HG02571 (cell line): ENCODE measurements around the gene WDR54.
"Not testable (repeated sequence)": the region's sequence is repeated elsewhere in the genome, so short reads cannot be mapped to it uniquely, and the experiment has no call there.

Source experiments
- ATAC-seq: cut with Tn5 transposase; IDR thresholded peaks from one replicate; pipeline ENCODE4 v1.9.1; 2021; ENCODE audit warnings: mild to moderate bottlenecking, moderate library complexity; ENCODE audit not compliant: unreplicated experiment

Gene WDR54

GRCh38 chr2:74401891-74402290 is 19.6 kb upstream of the WDR54 start:
- no peak for ATAC-seq

- ATAC-seq = no peak
These were observed 15.5 kb upstream of the WDR54 start for GRCh38 chr2:74406035-74406434.

GRCh38 chr2:74407682-74408081 is 13.8 kb upstream of the WDR54 start:
- no peak for ATAC-seq

- no peak for ATAC-seq
These were observed 8.4 kb upstream of the WDR54 start for GRCh38 chr2:74413001-74413698.

- ATAC-seq = no peak
These were observed 7.1 kb upstream of the WDR54 start for GRCh38 chr2:74414441-74414840.

- no peak for ATAC-seq
These were observed 6.4 kb upstream of the WDR54 start for GRCh38 chr2:74414881-74415761.

- ATAC-seq = no peak
These were observed 5.7 kb upstream of the WDR54 start for GRCh38 chr2:74415762-74416395.

GRCh38 chr2:74416778-74417177 is 4.8 kb upstream of the WDR54 start:
- ATAC-seq = no peak

- no peak for ATAC-seq
These were observed 4.3 kb upstream of the WDR54 start for GRCh38 chr2:74417197-74417596.

GRCh38 chr2:74417763-74418162 is 3.8 kb upstream of the WDR54 start:
- ATAC-seq = no peak

- ATAC-seq = no peak
These were observed 3.2 kb upstream of the WDR54 start for GRCh38 chr2:74418312-74418711.

- ATAC-seq = no peak
These were observed 2.2 kb upstream of the WDR54 start for GRCh38 chr2:74419345-74419744.

GRCh38 chr2:74420006-74420405 is 1.5 kb upstream of the WDR54 start:
- ATAC-seq = no peak

GRCh38 chr2:74420443-74421103 is 957 bp upstream of the WDR54 start:
- ATAC-seq = not testable (repeated sequence)

GRCh38 chr2:74423231-74424095 is 1.9 kb downstream of the WDR54 start:
- ATAC-seq = no peak

GRCh38 chr2:74424139-74424992 is 2.8 kb downstream of the WDR54 start:
- ATAC-seq = no peak

GRCh38 chr2:74424995-74425406 is 3.5 kb downstream of the WDR54 start:
- ATAC-seq = no peak

GRCh38 chr2:74425523-74425922 is 4.0 kb downstream of the WDR54 start:
- no peak for ATAC-seq

GRCh38 chr2:74426181-74426758 is 4.7 kb downstream of the WDR54 start:
- ATAC-seq = no peak
